B cell (primary cell): ENCODE results near the gene MTO1. TPM values are rescaled to one million over a fixed set of nuclear protein-coding genes. Genes with fewer than 3 reads are reported as not detected.

Experiments used
- ATAC-seq: fragments of 200-7000 bp; cut with Tn5 transposase; one replicate; pipeline ENCODE4 v1.10.0; 2021; ENCODE audit warnings: low read depth, mild to moderate bottlenecking, moderate number of reproducible peaks, moderate library complexity
- CTCF ChIA-PET: fragments of 350-600 bp; sonication (Branson Sonifier 250); formaldehyde crosslinking; loops from one replicate; lab custom pipeline; 2021; ENCODE audit warnings: antibody characterized with exemption, inconsistent platforms; lab: Charles Lee
- POLR2A ChIA-PET: fragments of 350-600 bp; sonication (Branson Sonifier 250); formaldehyde crosslinking; loops from one replicate; lab custom pipeline; 2021; ENCODE audit warnings: antibody characterized with exemption; lab: Charles Lee
- DNase-seq: peaks from one replicate; pipeline ENCODE4 v3.0.0; 2013
- H2AFZ ChIP-seq: 2 replicates; pipeline ENCODE4 v1.6.1; 2012; ENCODE audit warnings: mild to moderate bottlenecking, low read depth, low read length; ENCODE audit not compliant: insufficient read depth, poor library complexity, severe bottlenecking
- H3K27ac ChIP-seq, 2 donors: 1 replicate in 1 of 2; 2 replicates in 1 of 2; pipeline ENCODE4 v1.5.1; 2012 to 2013; ENCODE audit warnings: low read length in 2 of 2, mild to moderate bottlenecking in 2 of 2, moderate library complexity in 1 of 2
- H3K27me3 ChIP-seq, 4 experiments: fragments of 200-600 bp in 1 of 4; sonication (generic) in 1 of 4; replicated peaks in 1 of 4; 1 replicate in 2 of 4; 2 replicates in 2 of 4; pipeline versions ENCODE4 v1.6.1 to v1.7.0; 2013 to 2016; ENCODE audit warnings: low read length in 3 of 4, mild to moderate bottlenecking in 2 of 4, mixed read lengths in 1 of 4, moderate library complexity in 1 of 4; ENCODE audit not compliant: insufficient read depth in 4 of 4, control insufficient read depth in 3 of 4; ENCODE audit errors: control extremely low read depth in 1 of 4
- H3K36me3 ChIP-seq, 2 experiments: replicated peaks in 1 of 2; 1 replicate in 1 of 2; 2 replicates in 1 of 2; pipeline versions ENCODE4 v1.6.1 to v1.7.1; 2013; ENCODE audit warnings: low read length in 1 of 2; ENCODE audit not compliant: insufficient read depth in 2 of 2, control insufficient read depth in 1 of 2; ENCODE audit errors: control extremely low read depth in 1 of 2, extremely low read depth in 1 of 2
- H3K4me1 ChIP-seq, 2 donors: fragments of 200-600 bp in 1 of 2; sonication (generic) in 1 of 2; 1 replicate in 1 of 2; 2 replicates in 1 of 2; pipeline versions ENCODE4 v1.5.1 to v1.6.1; 2013 to 2017; ENCODE audit warnings: low read length in 2 of 2; ENCODE audit not compliant: control insufficient read depth in 2 of 2, insufficient read depth in 2 of 2
- H3K4me2 ChIP-seq: replicated peaks from 2 replicates; pipeline ENCODE3; 2012; ENCODE audit warnings: mild to moderate bottlenecking, low read depth, low read length; ENCODE audit not compliant: poor library complexity, severe bottlenecking
- H3K4me3 ChIP-seq, 5 experiments: fragments of 200-600 bp in 1 of 5; sonication (generic) in 1 of 5; 1 replicate in 3 of 5; 2 replicates in 2 of 5; pipeline versions ENCODE4 v1.5.1 to v1.7.0; 2011 to 2016; ENCODE audit warnings: low read length in 4 of 5, mild to moderate bottlenecking in 4 of 5, low read depth in 2 of 5, control low read depth in 1 of 5, moderate library complexity in 1 of 5; ENCODE audit not compliant: insufficient read depth in 1 of 5; ENCODE audit errors: control extremely low read depth in 1 of 5, extremely low read depth in 1 of 5
- H3K79me2 ChIP-seq: fragments of 200-600 bp; sonication (generic); one replicate; pipeline ENCODE4 v1.6.0; 2016; ENCODE audit warnings: low read length; ENCODE audit not compliant: control insufficient read depth, insufficient read depth
- H3K9ac ChIP-seq: fragments of 200-600 bp; sonication (generic); 2 replicates; pipeline ENCODE4 v1.6.1; 2017; ENCODE audit warnings: mild to moderate bottlenecking, low read length, moderate library complexity
- H3K9me3 ChIP-seq, 3 donors: one replicate each; pipeline versions ENCODE4 v1.6.1 to v1.7.1; 2013; ENCODE audit warnings: low read length in 2 of 3; ENCODE audit not compliant: control insufficient read depth in 2 of 3, insufficient read depth in 1 of 3; ENCODE audit errors: control extremely low read depth in 1 of 3
- H4K20me1 ChIP-seq: 2 replicates; pipeline ENCODE4 v1.6.0; 2012; ENCODE audit warnings: mild to moderate bottlenecking, low read length; ENCODE audit not compliant: insufficient read depth, control insufficient read depth, poor library complexity, severe bottlenecking
- H3K27ac Mint-ChIP-seq: one replicate; pipeline ENCODE4 v1.8.0; 2021; ENCODE audit warnings: mixed read lengths
- H3K27me3 Mint-ChIP-seq: one replicate; pipeline ENCODE4 v1.8.0; 2021; ENCODE audit warnings: mixed read lengths
- H3K4me1 Mint-ChIP-seq: one replicate; pipeline ENCODE4 v1.8.0; 2021; ENCODE audit warnings: mixed read lengths
- H3K4me3 Mint-ChIP-seq: one replicate; pipeline ENCODE4 v1.8.0; 2021; ENCODE audit warnings: mixed read lengths
- H3K9me3 Mint-ChIP-seq: one replicate; pipeline ENCODE4 v1.8.0; 2022; ENCODE audit warnings: mixed read lengths; ENCODE audit not compliant: insufficient read depth
- EZH2 ChIP-seq: IDR thresholded peaks from 2 replicates; pipeline ENCODE4 v1.6.1; 2012; ENCODE audit warnings: borderline replicate concordance, low read depth, mild to moderate bottlenecking, moderate library complexity, low read length; ENCODE audit not compliant: insufficient read depth, poor library complexity, severe bottlenecking
- WGBS: methylation state at CpG from one replicate; pipeline ENCODE4 v1.1.5; 2013; ENCODE audit warnings: missing lambda C conversion rate; ENCODE audit not compliant: insufficient coverage; 5-methylcytosine and 5-hydroxymethylcytosine counted together
- intact Hi-C: fragments of 100-400 bp; cut with micrococcal nuclease; formaldehyde crosslinking; loops from one replicate; pipeline ENCODE4 v1.10.0; 2022
- polyA plus RNA-seq: library from polyadenylated mRNA; depleted of rRNA; stranded (reverse); fragments of >200 nt; gene quantifications from 2 replicates; pipeline ENCODE4 v1.2.3, GENCODE V29; 2012
- total RNA-seq, 2 donors: library from RNA; stranded (reverse); fragments of 120-200 nt in 1 of 2; gene quantifications; 1 replicate in 1 of 2; 2 replicates in 1 of 2; pipeline versions ENCODE4 v1.2.3 to v1.2.4, GENCODE V29; 2013 to 2022
- TF ChIP-seq, protein P1 (sequence below): fragments of 200-600 bp; IDR thresholded peaks from one replicate; pipeline ENCODE4 v1.8.0; 2022; ENCODE audit warnings: antibody characterized with exemption, mild to moderate bottlenecking

Gene MTO1
- total and polyA plus RNA-seq, 2 donors (not counting 1 experiment from before 2014, with no cell fraction given), result 52.1 to 84.4 TPM

DNA sequence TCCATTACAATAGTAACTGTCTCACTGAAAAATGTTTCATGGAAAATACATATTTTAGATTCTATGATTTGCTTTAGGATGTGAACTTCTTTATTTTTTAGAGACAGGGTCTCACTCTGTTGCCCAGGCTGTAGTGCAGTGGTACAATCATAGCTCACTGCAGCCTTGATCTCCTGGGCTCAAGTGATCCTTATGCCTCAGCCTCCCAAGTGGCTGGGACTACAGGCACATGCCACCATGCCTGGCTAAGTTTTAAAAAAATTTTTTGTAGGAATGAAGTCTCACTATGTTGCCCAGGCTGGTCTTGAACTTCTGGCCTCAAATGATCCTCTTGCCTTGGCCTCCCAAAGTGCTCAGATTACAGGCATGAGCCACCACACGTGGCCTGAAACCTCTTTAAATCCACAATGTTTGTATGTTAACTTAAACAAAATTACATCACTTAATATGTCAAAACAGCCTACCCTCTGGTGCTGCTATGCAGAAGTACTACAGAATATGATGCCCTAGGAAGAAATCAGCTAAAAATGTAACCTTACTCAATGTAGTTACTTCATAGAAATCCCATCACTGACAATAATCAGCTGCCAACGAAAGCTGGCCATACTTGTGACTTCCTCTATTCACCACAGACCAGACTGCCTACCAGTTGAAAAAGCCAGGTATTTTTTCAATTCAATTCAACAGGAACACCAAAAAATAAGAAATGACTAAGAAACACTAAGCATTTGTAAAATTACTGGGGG is 41.7 kb downstream of the MTO1 start:
- H2AFZ ChIP-seq, result no peak overlapping the region
- peak overlapping the region in 1 of 2 donors; percentile 8 for H3K27ac ChIP-seq
- no peak for DNase-seq
- no peak overlapping the region for H3K4me3 ChIP-seq
- H3K27ac Mint-ChIP-seq, result peak overlapping the region; percentile 62
- no peak for TF ChIP-seq EZH2
- TF ChIP-seq, protein P1, sequence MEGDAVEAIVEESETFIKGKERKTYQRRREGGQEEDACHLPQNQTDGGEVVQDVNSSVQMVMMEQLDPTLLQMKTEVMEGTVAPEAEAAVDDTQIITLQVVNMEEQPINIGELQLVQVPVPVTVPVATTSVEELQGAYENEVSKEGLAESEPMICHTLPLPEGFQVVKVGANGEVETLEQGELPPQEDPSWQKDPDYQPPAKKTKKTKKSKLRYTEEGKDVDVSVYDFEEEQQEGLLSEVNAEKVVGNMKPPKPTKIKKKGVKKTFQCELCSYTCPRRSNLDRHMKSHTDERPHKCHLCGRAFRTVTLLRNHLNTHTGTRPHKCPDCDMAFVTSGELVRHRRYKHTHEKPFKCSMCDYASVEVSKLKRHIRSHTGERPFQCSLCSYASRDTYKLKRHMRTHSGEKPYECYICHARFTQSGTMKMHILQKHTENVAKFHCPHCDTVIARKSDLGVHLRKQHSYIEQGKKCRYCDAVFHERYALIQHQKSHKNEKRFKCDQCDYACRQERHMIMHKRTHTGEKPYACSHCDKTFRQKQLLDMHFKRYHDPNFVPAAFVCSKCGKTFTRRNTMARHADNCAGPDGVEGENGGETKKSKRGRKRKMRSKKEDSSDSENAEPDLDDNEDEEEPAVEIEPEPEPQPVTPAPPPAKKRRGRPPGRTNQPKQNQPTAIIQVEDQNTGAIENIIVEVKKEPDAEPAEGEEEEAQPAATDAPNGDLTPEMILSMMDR, result no peak
- CTCF ChIA-PET, result interaction anchor here (0.8 to 1.9 kb wide), 3 partner anchors 12 to 149 kb away, joined by 3 to 7 read pairs (median 3); no protein-coding TSS in a partner anchor
- H3K9ac ChIP-seq, result no peak overlapping the region
- no peak overlapping the region for H3K4me2 ChIP-seq
- no peaks in the 10 kb centered on the region for H3K79me2 ChIP-seq
- POLR2A ChIA-PET, result no interaction called here
- H4K20me1 ChIP-seq, result no peaks in the 10 kb centered on the region
- no peaks in the 10 kb centered on the region for H3K27me3 Mint-ChIP-seq
- ATAC-seq, result no peak
- no peaks in the 10 kb centered on the region for H3K4me1 ChIP-seq
- peaks cover 7 to 41% of the 10 kb centered on the region in 2 experiments for H3K36me3 ChIP-seq
- 25% methylated on average over 1 of the region's 2 CpGs for WGBS
- no peak overlapping the region for H3K4me3 Mint-ChIP-seq
- peaks cover 0 to 3% (median 3%) of the 10 kb centered on the region in 3 donors for H3K9me3 ChIP-seq
- H3K9me3 Mint-ChIP-seq, result no peaks in the 10 kb centered on the region
- peaks cover 3% of the 10 kb centered on the region for H3K4me1 Mint-ChIP-seq
- H3K27me3 ChIP-seq, result no peaks in the 10 kb centered on the region
- intact Hi-C loops, result no loop called here

DNA sequence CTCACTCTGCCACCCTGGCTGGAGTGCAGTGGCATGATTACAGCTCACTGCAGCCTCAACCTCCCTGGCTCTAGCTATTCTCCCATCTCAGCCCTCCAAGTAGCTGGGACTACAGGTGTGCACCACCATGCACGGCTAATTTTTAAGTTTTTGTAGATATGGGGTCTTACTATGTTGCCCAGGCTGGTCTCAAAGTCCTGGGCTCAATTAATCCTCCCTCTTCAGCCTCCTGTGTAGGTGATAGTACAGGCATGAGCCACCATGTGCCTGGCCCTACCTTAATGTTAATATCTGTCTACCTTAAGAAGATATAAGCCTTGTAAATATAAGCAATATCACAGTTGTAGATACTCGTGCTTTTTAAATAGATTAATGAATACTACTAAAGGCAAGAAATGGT is 42.6 kb downstream of the MTO1 start:
- no peaks in the 10 kb centered on the region for H4K20me1 ChIP-seq
- no peaks in the 10 kb centered on the region for H3K27me3 ChIP-seq
- H3K9ac ChIP-seq, result no peak overlapping the region
- DNase-seq, result no peak
- peaks cover 5 to 34% of the 10 kb centered on the region in 2 experiments for H3K36me3 ChIP-seq
- H3K4me3 ChIP-seq, result no peak overlapping the region
- no peak overlapping the region for H3K4me2 ChIP-seq
- Mint-ChIP-seq H3K27me3 (no peaks in the 10 kb centered on the region), H3K27ac (peak overlapping the region; percentile 55), H3K4me3 (no peak overlapping the region), H3K9me3 (no peaks in the 10 kb centered on the region), H3K4me1 (peaks cover 3% of the 10 kb centered on the region)
- H3K27ac ChIP-seq, result no peak overlapping the region
- no peaks in the 10 kb centered on the region for H3K4me1 ChIP-seq
- peaks cover 0 to 3% (median 3%) of the 10 kb centered on the region in 3 donors for H3K9me3 ChIP-seq
- ATAC-seq, result no peak
- H2AFZ ChIP-seq, result no peak overlapping the region
- H3K79me2 ChIP-seq, result no peaks in the 10 kb centered on the region
- ChIA-PET CTCF (interaction anchor here (0.8 to 1.2 kb wide), 2 partner anchors 11 to 148 kb away, joined by 3 read pairs; no protein-coding TSS in a partner anchor), POLR2A (no interaction called here)
- WGBS, result no CpG with 5 or more reads among the region's 2 CpGs
- intact Hi-C loops, result no loop called here
- TF ChIP-seq, protein P1, result no peak
- TF ChIP-seq EZH2, result no peak
